GM21619 (cell line): Measurements from ENCODE around the gene POLR3GL.

Experiments used
- ATAC-seq: cut with Tn5 transposase; IDR thresholded peaks from one replicate; pipeline ENCODE4 v1.9.1; 2021; ENCODE audit not compliant: unreplicated experiment

POLR3GL gene

DNA sequence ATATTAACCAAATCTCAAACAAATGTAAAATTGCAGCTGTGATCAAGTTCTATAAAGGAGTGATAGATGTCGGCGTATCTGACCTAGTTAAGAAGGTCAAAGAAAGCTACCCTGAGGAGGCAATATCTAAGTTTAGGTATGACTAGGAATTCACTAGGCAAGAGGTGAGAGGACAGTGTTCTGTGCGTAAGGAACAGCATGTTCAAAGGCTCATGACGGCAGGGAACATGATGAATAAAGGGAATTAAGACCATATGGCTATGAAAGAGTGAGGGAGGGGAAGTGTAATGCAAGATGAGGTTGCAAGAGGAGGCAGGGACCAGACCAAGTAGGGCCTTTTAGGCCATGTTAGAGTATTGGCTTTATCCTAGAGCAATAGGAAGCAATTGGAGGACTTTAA lies 15.3 kb upstream of the POLR3GL start:
- no peak for ATAC-seq

DNA sequence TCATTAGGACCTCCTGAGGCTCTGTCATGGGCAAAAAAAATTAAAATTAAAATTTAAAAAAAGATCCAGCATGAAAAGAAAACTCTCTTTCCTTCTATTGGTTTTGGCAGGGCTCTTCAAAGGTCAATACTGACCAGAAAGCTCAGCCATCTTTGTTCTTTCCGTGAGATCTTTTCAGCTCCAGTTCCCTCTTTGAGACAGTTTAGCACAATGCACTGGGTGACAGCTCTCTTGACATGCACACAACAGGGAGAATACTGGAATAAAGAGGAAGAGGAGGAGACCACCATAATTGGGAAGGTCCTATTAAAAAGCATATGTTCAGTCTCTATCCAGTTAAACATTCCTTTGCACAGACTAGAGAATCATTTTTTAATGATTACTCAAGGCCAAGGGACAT lies 13.0 kb upstream of the POLR3GL start:
- ATAC-seq, result no peak

DNA sequence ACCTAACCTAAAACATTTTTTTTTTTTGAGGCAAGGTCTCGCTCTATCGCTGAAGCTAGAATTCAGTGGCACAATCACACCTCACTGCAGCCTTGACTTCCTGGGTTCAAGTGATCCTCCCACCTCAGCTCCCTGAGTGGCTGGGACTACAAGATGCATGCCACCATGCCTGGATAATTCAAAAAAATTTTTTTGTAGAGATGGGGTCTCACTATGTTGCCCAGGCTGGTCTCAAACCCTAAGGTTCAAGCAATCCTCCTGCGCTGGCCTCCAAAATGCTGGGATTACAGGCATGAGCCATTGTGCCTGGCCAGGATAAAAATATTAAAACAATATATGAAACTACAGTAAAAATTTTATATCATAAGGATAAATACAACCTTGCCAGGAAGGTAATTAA lies 11.6 kb upstream of the POLR3GL start:
- ATAC-seq, result no peak

DNA sequence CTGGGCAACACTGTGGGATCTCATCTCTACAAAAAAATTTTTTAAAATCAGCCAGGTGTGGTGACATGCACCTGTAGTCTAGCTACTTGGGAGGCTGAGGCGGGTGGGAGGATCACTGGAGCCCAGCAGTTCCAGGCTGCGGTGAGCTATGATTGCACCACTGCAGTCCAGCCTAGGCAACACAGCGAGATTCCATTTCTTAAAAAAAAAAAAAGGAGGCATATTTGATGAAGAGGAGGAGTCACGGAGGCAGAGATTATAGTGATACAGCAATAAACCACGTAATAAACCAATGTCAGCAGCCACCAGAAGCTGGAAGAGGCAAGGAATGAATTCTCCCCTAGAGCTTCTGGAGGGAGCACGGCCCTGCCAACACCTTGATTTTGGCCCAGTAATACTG lies 10.6 kb upstream of the POLR3GL start:
- no peak for ATAC-seq

DNA sequence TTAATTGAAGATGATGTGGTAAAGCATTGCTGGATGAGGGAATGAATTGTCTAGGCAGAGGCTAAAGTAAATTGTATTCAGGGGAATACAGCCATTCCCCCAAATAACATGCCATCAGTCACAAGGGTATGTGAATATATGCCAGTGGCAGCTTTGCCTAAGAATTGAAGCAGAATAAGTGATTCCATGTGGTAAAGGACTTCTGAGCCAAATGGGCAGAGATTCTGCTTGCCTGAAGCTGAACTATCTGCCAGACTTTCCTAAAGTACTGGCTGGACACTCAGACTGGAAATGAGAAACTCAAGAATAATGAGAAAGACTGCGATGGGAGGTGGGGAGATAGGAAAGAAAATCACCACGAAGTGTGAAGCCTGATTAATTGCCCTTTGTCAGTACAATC lies 9.1 kb upstream of the POLR3GL start:
- no peak for ATAC-seq

DNA sequence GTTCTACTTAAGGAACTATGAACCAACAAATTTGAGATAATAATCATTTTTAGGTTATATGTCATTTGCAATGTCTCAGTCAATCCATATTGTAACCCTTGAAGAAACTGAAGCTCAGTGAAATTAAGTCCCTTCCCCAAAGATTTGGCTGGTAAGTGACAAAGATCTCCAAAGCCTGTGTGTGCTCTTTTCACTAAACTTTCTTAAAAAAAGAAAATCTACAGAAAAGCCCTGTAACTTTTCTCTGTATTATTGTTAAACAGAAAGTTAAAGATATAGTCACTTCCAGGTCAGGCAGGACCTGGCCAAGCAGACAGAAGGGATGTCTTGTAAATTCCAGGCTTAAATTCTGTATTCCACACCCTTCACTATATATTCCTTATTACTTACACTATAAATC lies 8.1 kb upstream of the POLR3GL start:
- no peak for ATAC-seq

DNA sequence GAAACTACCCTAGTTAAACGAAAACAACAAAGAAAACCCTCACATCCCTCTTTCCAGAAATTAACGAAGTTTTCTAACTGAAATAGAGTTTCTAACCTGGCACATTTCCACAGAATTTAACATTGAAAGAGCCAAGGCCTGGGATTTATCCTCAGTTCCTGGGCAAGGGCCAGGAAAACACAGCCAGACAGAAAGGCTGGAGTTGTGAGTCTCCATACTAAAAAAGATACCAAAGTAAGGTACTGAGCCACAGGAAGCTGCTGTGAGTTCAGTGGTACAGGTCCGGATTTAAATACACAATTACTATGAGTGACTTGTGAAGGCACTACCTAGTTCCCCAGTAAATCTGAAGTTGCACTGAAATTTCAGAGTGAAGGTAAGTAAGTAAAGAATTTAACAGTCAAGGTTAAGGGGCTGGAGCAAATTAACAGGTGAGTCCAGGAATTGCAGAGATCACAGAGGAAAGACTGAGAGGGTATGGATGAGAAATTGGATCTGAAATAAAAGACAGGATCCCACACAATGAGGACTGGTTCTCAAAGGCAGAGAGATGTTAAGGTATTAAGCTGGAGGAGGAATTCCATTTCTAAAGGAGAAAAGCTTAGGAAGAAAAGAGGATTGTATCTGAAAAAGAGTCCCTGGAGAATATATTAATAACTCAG lies 7.6 kb upstream of the POLR3GL start:
- no peak for ATAC-seq

DNA sequence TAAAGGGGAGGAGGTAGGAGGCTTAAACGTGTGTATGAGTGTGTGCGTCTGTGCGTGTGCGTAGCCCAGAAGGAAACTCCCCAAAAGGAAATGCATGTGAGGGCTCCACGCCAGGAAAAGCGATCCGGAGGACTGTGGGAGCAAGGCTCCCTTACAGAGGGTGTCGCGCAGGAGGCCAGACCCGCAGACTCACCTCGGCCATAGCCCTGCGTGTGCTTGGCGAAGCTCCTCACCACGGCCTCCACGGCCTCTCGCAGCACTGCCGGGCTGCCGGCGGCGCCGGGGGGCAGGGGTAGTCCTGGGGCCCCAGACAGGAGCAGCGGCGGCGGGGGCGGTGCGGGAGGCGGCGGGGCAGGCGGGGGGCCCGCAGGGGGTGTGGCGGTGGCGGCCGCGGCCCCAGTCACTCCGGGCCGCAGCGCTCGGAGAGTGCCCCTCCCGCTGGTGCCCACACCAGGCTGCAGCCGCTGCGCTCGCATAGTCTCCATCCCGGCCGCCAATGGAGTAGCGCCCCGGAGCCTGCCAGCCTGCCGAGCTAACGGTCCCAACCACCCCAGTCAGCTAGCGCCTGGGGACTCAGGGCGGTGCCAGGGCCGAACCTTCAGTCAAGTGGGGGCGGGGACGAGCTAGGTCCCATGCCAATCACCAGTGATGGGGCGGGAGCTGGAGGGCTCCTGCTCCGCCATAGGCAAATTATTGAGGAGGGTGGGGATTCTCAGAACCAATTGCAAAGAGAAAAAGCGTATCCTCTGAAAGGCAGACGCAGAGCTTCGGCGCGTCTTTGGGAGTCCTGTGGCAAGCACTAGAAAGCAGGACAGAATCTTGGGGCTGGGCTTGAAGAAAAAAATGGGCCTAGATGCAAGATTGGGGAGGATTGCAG lies 6.8 kb upstream of the POLR3GL start, which contains the start of gene LIX1L:
Gene LIX1L (minus strand): TSS at position 575 of the 877 bp plus-strand sequence. CDS start 90 bp downstream, at position 485.
- ATAC-seq, result peak; percentile 86

DNA sequence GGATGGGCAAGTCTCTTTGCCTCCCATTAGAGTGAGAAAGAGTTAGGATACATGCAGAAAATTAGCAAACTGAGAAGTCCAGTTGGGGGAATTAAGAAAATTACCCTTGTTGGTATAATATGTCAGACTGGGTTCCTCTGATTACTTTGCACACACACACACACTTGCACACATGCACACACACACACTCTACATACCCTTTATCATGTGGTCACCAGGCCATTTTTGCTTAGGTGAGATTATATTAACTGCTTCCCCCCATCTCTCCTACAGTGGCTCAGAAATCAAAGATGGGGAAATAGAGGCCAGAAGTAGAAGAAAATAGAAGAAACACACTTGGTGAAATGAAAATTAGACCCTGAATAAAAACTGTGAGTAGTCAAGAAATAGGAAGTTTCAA lies 5.8 kb upstream of the POLR3GL start:
- no peak for ATAC-seq

DNA sequence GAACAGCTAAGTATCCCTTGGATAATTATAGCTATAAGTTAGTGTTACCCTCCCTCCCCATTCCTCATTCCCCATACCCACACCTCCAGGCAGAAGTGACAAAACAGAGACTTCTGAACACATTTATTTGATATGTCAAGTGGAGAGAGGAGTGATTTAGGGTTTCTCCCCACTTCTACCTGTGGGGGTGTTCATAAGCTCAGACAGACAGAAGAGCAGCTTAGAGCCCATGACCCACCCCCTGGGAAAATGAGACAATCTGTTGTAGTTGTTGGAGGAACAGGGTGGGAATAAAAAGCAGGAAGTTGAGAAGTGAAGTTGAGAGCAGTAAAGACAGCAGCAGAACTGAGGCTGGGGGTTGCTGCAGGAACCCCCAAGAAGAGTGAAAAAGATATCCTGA lies 5.2 kb upstream of the POLR3GL start:
- ATAC-seq, result no peak

DNA sequence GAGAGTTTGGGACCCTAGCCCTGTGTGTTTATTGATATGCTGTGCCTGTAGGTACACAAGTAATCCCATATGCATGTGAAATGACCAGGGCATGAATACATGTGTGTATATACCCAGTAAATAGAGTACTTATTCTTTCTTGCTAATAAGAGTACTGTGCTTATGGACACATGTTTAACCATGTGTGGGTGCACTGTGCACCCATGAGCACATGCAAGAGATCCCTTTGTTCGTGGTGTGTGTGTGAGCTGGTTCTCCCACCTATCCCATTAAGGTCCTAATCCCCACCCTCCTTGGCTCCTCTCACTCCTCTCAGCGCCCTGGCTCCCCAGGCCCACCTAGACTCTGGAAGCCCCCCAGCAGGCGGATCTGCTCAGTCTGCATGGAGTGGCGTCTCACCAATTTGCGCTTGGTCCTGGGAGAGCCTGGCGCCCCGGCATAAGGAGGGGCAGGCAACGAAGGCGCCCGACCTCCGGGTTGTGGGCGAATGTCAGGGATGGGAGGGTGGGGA lies 4.5 kb upstream of the POLR3GL start:
- ATAC-seq, result no peak

DNA sequence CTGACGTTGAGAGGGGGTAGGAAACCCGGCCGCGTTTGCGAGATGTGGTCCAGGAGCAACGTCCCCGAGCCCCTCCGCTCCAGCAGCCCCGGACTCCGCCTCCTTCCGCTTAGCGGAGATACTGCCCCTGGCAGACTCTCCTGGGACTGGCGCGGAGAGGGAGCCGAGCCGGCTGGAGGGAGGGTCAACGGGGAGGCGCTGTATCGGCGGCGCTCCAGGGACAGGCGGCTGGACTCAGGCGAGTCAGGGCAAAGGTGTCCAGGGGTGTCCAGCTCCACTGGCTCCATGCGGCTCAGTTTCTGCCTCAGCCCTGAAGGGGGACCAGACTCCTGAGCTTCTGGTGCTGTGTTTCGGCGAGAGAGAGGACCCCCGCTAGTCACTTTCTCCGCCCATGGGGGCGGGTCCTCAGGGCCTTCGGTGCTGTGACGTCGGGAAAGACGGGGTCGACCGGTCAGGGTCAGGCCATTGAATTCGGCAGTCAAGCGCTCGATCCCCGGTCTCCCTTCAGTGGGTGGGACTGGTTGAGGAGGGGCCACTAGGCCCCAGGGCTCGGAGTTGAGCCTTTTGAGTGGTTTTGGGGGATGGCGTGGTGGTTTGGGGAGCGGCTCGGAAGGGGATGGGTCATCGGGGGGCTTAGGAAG lies 3.9 kb upstream of the POLR3GL start:
- no peak for ATAC-seq

DNA sequence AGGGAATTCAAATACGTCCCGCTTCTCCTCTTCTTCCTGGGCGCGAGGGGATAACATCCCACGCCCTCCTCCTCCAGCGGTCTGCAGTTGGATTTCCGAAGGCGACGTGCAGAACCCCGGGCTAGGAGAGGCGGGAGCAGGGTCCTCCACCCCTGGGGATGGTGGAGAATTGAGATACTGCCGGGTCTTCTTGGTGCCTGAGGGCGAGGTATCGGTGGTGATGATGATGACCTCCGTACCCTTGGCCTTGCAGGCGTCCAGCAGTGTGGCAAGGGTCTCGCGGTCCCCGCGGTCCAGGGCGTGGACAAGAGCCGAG lies 3.4 kb upstream of the POLR3GL start:
- no peak for ATAC-seq

DNA sequence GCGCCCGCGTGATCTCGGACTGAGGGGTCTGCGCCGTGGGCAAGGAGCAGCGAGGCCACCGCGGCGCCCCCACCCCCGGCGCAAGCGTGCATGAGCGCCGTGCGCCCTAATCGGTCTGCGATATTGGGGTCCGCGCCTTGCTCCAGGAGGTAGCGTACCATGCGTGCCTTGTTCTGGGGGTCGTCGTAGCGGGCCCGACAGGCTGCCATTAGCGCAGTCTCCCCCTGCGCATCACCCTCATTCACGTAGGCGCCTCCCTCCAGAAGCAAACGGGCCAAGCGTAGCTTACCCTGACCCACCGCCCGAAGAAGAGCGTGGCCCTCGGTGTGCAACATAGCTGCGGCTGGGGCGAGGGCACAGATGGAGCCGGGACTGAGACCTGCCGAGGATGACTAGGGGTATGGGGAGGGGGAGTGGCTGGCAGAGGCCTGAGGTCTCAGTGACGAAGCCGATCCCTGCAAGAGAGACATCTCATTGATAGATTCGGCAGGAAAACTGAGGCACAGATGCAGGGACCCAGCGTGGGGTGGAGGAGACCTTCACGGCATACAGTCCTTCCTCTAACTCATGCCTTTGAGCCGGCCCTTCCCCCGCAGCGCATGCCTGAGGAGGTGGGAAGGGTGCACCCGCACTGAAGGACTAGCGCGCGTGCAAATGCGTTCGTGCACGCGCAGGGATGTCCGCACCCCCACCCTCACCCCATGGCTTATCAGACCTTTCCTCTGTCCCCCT lies 2.9 kb upstream of the POLR3GL start:
- no peak for ATAC-seq

DNA sequence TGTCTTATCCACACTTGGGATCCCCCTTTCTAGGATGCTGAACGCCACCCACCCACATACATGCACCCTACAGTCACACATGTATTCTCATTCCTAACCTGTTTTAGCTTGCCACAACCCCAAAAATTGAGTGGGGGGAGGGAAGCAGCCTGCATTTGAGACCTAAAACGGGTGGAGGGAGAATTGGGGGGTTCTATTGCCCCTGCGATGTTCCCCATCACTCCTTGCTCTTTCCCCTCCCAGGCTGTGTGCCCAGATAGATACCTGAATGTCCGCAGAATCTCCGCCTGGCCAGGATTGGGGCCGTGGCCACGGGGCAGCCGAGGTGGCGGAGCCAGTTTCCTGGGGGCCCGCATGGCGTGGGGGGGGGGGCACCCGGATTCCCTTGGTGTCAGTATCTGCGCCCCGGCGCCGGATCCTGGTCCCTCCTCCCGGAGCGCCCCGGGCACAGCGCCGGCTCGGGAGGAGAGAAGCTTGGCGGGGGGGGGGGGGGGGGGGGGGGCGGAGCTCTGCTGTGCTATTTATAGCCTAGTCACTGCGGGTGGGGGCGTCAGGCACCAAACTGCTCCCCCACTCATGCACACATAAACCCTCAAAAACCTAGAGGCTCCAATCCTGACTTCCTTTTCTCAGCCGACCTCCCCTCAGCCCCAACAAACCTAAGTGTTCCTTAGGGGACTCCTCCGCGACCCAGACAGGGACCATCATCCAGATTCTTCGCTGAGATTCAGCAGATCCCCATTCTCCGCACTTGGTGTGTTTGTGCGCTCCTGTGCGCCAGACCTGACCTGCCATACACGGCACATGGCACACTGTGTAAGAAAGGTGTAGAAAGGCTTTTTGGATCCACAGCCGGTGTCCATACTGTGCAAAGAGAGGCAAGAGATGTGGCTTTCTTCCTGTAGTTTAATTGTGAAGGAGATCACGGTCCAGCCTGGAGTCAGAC lies 2.1 kb upstream of the POLR3GL start:
- ATAC-seq, result no peak

DNA sequence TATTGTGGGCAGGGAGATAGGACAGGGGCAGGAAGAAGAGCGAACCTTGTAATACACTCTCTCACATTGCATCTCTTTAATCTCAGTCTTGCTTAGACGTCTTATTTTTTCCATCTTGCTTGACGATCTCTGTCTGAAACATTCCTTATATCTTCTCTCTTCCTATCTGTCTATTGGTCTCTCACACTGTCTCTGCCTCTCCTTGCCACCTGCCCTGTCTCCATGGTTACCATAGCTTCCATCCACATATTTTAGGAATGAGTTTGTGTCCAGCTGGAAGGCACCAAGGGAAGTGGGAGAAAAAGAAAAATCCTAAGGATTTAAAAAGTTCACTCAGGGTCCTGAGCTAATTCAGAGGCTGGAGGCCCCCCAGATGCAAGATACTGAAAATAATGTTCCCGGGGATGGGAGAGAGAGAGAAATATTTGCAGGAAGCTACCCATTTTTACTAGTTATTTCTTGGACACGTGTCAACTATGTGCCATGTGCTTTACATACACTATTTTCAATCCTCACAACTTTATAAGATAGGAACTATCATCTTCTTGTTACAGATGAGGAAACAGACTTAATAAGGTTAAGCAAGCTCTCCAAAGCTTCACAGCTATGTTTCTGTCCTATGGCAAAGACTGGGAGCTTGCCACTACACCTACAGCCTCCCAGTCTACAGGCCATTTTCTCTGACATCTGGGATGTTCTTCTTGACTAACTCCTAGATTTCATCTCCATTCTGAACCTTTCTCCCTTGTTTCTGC lies 1.0 kb upstream of the POLR3GL start:
- ATAC-seq, result no peak

DNA sequence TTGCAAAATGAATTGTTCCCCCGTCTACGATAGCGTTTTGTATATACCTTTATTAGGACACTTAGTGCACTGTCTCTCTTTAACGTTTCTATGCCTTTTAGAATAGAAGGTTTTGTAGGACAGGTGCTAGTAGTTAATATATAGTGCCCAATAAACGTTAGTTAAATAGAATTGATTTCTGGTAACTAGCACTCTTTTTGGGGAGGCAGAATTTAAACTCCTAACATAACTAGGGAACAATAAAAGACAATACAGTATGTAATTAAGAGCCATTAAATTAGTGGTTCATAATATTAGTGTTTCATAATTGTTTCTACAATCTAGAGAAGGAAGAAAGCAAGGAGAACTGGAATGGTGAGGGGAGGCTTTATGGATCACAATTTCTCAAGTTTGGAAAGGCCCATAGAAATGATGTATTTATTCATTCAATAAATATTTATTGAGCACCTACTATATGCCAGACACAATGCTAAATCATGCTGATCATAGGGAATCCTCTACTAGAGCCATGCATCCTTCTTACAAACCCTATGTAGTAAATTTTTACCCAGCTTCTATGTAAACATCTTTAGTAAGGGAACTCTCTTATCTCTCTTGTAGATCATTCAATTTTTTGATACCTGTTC lies 742 bp downstream of the POLR3GL start:
- ATAC-seq, result no peak

DNA sequence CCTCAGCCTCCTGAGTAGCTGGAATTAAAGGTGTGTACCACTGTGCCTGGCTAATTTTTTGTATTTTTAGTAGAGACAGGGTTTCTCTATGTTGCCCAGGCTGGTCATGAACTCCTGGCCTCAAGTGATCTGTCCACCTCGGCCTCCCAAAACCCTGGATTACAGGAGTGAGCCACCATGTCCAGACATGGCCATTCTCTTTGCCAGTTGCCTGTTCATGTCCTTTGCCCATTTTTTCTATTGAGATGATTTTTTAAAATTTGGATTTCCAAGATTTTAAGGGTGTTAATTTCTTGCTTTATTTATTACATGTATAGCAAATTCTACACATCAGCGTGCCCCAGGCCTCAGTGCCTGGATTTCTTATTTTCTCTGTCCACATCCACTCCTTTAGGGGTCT lies 2.8 kb downstream of the POLR3GL start:
- ATAC-seq, result no peak

DNA sequence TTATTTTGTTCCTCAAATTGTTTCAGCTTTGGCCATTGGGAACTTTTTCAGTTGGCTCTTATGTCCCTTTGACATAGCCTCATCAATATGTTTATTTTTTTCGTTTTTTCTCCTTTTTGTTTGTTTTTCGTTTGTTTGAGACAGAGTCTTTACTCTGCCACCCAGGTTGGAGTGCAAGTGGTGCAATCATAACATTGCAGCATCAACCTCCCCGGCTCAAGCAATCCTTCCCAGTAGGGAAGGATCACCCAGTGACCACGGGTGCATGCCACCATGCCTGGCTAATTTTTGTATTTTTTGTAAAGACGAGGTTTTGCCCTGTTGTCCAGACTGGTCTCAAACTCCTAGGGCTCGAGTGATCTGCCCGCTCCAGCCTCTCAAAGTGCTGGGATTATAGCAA lies 8.1 kb downstream of the POLR3GL start:
- ATAC-seq, result no peak
